ENCODE measurements around the gene SYNE4.

DNA sequence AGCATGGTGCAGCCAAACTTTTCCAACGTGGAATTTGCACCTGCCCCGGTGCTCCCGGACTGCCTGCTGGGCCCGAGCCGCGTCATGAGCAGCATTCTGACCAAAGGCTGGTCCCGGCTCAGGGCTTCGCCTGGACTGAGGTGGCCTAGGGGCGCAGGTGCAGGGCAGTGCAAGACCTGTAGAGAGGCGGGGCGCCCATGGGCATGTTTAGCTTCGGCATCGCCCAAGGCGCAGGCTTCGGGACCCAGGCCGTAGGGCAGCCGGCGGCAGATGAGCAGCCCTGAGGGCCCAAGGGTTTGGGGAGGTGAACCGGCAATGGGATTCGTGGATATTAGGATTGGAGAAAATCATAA lies 48.7 kb downstream of the SYNE4 start:
- TF ChIP-seq, protein P1, sequence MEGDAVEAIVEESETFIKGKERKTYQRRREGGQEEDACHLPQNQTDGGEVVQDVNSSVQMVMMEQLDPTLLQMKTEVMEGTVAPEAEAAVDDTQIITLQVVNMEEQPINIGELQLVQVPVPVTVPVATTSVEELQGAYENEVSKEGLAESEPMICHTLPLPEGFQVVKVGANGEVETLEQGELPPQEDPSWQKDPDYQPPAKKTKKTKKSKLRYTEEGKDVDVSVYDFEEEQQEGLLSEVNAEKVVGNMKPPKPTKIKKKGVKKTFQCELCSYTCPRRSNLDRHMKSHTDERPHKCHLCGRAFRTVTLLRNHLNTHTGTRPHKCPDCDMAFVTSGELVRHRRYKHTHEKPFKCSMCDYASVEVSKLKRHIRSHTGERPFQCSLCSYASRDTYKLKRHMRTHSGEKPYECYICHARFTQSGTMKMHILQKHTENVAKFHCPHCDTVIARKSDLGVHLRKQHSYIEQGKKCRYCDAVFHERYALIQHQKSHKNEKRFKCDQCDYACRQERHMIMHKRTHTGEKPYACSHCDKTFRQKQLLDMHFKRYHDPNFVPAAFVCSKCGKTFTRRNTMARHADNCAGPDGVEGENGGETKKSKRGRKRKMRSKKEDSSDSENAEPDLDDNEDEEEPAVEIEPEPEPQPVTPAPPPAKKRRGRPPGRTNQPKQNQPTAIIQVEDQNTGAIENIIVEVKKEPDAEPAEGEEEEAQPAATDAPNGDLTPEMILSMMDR (conservative IDR thresholded peaks at IDR 0.05; ENCODE audit: low read length), result no peak
- no peak for TF ChIP-seq EZH2phosphoT487 (IDR thresholded peaks at IDR 0.05; ENCODE audit: borderline replicate concordance, low read depth, low read length)
